AG09309 (cell line): ENCODE results near the gene ENOX2.

ENCODE experiments used
- DNase-seq: peaks from one replicate; pipeline ENCODE4 v3.0.0-alpha.2; 2010; ENCODE audit warnings: low read depth
- H3K4me3 ChIP-seq: 2 replicates; pipeline ENCODE4 v1.5.1; 2011; ENCODE audit warnings: mild to moderate bottlenecking, low read depth, low read length, moderate library complexity; ENCODE audit not compliant: control insufficient read depth
- TF ChIP-seq, protein P1 (sequence below): IDR thresholded peaks from 2 replicates; pipeline ENCODE4 v1.5.1; 2011; ENCODE audit warnings: mild to moderate bottlenecking, low read depth, low read length, inconsistent platforms; ENCODE audit not compliant: insufficient read depth, control insufficient read depth; ENCODE audit errors: missing control alignments

ENOX2 gene

DNA sequence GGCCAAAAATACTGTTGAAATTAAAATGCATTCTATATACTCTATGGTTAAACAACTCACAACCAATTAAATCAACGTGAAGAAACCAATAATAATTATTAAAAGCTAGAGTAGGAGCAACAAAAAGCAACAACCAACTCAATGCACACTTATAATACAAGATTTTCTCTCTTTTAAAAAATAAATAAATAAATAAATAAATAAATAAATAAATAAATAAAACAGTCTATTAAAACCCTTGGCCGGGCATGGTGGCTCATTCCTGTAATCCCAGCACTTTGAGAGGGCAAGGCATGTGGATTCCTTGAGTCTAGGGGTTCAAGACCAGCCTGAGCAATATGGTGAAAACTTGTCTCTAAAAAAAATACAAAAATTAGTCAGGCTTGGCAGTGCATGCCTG is 62.7 kb downstream of the ENOX2 start:
- no peak overlapping the region for H3K4me3 ChIP-seq
- TF ChIP-seq, protein P1, sequence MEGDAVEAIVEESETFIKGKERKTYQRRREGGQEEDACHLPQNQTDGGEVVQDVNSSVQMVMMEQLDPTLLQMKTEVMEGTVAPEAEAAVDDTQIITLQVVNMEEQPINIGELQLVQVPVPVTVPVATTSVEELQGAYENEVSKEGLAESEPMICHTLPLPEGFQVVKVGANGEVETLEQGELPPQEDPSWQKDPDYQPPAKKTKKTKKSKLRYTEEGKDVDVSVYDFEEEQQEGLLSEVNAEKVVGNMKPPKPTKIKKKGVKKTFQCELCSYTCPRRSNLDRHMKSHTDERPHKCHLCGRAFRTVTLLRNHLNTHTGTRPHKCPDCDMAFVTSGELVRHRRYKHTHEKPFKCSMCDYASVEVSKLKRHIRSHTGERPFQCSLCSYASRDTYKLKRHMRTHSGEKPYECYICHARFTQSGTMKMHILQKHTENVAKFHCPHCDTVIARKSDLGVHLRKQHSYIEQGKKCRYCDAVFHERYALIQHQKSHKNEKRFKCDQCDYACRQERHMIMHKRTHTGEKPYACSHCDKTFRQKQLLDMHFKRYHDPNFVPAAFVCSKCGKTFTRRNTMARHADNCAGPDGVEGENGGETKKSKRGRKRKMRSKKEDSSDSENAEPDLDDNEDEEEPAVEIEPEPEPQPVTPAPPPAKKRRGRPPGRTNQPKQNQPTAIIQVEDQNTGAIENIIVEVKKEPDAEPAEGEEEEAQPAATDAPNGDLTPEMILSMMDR, result no peak
- DNase-seq, result no peak

DNA sequence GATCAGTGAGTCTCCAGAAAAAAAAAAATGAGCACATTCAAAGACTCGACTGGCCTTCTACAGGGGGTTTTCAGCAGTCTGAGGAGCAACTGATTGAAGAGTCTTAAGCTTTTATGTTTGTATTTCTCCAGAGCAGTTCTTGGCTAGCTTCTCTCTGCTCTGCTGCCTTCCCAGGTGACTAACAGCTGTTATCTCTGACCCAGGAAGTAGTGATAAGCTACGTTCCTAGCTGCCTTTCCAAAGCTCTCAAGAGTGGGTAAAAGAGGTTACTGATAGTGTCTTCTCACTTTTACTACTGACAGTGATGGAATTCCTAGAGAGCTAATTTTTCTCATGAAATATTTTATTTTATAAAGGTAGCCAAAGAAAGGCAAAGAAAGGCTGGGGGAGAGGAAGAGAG is 66.6 kb downstream of the ENOX2 start:
- no peak for DNase-seq
- no peak overlapping the region for H3K4me3 ChIP-seq
- TF ChIP-seq, protein P1, result no peak

DNA sequence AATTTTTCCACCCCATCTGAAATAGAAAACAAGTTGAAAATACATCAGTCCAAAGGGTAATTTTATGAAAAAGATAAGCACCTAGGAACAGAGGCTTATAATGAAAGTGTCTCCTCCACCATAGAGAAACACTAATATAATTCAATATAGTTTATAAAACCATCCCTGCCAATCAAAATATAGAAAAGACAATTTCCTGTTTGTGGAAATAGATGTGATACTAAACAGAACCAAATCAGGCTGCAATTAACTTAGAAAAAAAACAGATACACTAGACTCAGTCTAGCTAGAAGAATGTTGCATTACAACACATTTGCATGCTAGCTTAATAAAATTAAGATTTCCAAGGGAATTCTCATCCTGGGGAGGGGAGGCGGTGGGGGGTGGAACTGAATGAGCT is 68.2 kb downstream of the ENOX2 start:
- DNase-seq, result no peak
- TF ChIP-seq, protein P1, result no peak
- no peak overlapping the region for H3K4me3 ChIP-seq

DNA sequence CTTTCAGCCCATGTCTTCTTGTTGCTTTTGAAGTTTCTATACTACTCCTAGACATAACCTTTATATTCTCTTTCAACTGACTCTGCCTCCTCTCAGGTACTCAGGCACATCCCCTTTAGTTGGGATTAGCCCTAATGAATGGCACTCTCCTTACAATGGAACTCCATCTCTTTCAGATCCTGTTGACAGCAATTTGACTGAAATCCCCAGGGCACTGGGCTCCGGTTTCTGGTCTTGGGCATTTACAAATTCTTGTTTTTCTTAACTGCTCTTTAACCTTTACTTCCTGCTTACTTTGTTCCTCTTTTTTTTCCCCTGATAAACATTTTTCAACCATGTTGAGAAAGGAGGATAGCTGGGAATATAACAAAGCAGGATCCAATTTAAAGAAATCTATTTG is 68.9 kb downstream of the ENOX2 start:
- DNase-seq, result no peak
- no peak overlapping the region for H3K4me3 ChIP-seq
- TF ChIP-seq, protein P1, result no peak

DNA sequence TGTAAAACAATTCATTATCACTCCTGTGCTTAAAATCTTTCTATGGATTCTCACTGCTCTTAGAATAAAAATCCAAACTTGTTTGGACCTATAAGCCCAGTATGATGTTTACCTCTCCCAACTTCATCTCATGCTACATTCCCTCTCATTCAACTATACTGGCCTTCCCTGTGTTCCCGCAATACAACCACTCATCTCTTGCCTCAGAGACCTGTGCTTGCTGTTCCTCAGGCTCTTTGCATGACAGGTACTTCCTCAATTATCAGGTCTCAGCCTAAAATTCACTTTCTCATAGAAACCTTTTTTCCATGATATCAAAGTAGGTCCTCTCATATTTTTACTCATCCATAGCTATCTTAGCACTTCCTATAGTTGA is 71.7 kb downstream of the ENOX2 start:
- H3K4me3 ChIP-seq, result no peak overlapping the region
- TF ChIP-seq, protein P1, result no peak
- no peak for DNase-seq

DNA sequence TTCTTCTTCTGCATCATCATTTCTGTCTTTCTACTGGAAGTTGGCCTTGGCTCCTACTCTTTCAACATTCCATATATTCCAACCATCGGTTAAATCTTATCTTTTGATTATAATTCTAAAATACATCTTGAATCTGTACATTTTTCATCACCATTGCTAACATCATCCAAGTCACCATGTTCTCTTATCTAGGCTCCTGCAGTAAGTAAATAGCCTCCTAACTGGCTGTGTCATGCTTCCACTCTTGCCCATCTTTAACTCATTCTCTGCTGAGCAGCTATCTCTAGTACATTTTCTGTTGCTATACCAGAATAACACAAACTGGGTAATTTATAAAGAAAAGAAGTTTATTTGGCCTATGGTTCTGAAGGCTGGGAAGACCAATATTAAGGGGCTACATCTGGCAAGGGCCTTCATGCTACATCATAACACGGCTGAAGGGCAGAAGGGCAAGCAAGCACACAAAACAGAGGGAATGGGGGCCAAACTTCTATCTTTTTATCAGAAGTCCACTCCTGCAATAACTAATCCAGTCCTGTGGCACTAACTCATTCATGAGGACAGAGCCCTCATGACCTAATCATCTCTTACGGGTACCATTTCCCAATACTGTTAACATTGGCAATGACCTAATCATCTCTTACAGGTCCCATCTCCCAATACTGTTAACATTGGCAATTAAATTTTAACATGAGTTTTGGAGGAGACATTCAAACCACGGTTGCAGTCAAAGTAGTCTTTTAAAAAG is 72.2 kb downstream of the ENOX2 start:
- no peak overlapping the region for H3K4me3 ChIP-seq
- TF ChIP-seq, protein P1, result no peak
- no peak for DNase-seq
